Peyer's patch (tissue), 4 donors: ENCODE measurements around the gene OSBPL3.

Experiments used
- POLR2A ChIP-seq, 2 donors: fragments of 450-650 bp; IDR thresholded peaks; one replicate each; pipeline ENCODE4 v1.5.1; 2017; ENCODE audit warnings: antibody characterized with exemption in 2 of 2, mild to moderate bottlenecking in 2 of 2, moderate library complexity in 2 of 2
- TF ChIP-seq, protein P1 (sequence below), 6 experiments: fragments of 450-650 bp in 4 of 6; fragments of 200-600 bp in 2 of 6; sonication (generic) in 1 of 6; IDR thresholded peaks; one replicate each; pipeline ENCODE4 v1.5.1; 2017 to 2019; ENCODE audit warnings: antibody characterized with exemption in 6 of 6, mild to moderate bottlenecking in 3 of 6, moderate library complexity in 1 of 6

- TF ChIP-seq POLR2A (IDR thresholded peaks at IDR 0.05): no peak
- TF ChIP-seq, protein P1, sequence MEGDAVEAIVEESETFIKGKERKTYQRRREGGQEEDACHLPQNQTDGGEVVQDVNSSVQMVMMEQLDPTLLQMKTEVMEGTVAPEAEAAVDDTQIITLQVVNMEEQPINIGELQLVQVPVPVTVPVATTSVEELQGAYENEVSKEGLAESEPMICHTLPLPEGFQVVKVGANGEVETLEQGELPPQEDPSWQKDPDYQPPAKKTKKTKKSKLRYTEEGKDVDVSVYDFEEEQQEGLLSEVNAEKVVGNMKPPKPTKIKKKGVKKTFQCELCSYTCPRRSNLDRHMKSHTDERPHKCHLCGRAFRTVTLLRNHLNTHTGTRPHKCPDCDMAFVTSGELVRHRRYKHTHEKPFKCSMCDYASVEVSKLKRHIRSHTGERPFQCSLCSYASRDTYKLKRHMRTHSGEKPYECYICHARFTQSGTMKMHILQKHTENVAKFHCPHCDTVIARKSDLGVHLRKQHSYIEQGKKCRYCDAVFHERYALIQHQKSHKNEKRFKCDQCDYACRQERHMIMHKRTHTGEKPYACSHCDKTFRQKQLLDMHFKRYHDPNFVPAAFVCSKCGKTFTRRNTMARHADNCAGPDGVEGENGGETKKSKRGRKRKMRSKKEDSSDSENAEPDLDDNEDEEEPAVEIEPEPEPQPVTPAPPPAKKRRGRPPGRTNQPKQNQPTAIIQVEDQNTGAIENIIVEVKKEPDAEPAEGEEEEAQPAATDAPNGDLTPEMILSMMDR (IDR thresholded peaks at IDR 0.05): no peak
These were observed 53.1 kb downstream of the OSBPL3 start for GRCh38 chr7:24926623-24927524.
